GM19372 (cell line): ENCODE data around the gene SEMA4D.
"Not testable (repeated sequence)": the region's sequence is repeated elsewhere in the genome, so short reads cannot be mapped to it uniquely, and the experiment has no call there.

ENCODE experiments used
- ATAC-seq: cut with Tn5 transposase; IDR thresholded peaks from one replicate; pipeline ENCODE4 v1.9.1; 2021; ENCODE audit warnings: mild to moderate bottlenecking, low read depth, moderate library complexity; ENCODE audit not compliant: unreplicated experiment

Gene SEMA4D

GRCh38 chr9:89361816-89362646 lies 135.9 kb downstream of the SEMA4D start:
- ATAC-seq, result no peak

- ATAC-seq, result no peak
Observed at GRCh38 chr9:89361031-89361430, 136.9 kb downstream of the SEMA4D start.

- no peak for ATAC-seq
Observed at GRCh38 chr9:89360465-89360864, 137.4 kb downstream of the SEMA4D start.

- no peak for ATAC-seq
Observed at GRCh38 chr9:89359751-89360261, 138.1 kb downstream of the SEMA4D start.

GRCh38 chr9:89358985-89359384 lies 138.9 kb downstream of the SEMA4D start:
- no peak for ATAC-seq

GRCh38 chr9:89358376-89358916 lies 139.5 kb downstream of the SEMA4D start:
- ATAC-seq, result no peak

GRCh38 chr9:89357331-89358197 lies 140.3 kb downstream of the SEMA4D start:
- ATAC-seq, result no peak

GRCh38 chr9:89356782-89357181 lies 141.1 kb downstream of the SEMA4D start:
- ATAC-seq, result no peak

GRCh38 chr9:89354471-89354870 lies 143.4 kb downstream of the SEMA4D start:
- no peak for ATAC-seq

GRCh38 chr9:89353989-89354388 lies 143.9 kb downstream of the SEMA4D start:
- ATAC-seq, result no peak

- no peak for ATAC-seq
Observed at GRCh38 chr9:89352874-89353649, 144.9 kb downstream of the SEMA4D start.

GRCh38 chr9:89352451-89352850 lies 145.5 kb downstream of the SEMA4D start:
- no peak for ATAC-seq

GRCh38 chr9:89351584-89352300 lies 146.2 kb downstream of the SEMA4D start:
- ATAC-seq, result no peak

- ATAC-seq, result no peak
Observed at GRCh38 chr9:89350988-89351557, 146.8 kb downstream of the SEMA4D start.

GRCh38 chr9:89349607-89350006 lies 148.3 kb downstream of the SEMA4D start:
- no peak for ATAC-seq

- no peak for ATAC-seq
Observed at GRCh38 chr9:89347651-89348050, 150.3 kb downstream of the SEMA4D start.

GRCh38 chr9:89346696-89347095 lies 151.2 kb downstream of the SEMA4D start:
- ATAC-seq, result no peak

GRCh38 chr9:89345476-89345875 lies 152.4 kb downstream of the SEMA4D start:
- ATAC-seq, result no peak

- ATAC-seq, result not testable (repeated sequence)
Observed at GRCh38 chr9:89343812-89344211, 154.1 kb downstream of the SEMA4D start.
